ENCODE measurements around the gene SYNDIG1. TPM values are rescaled to one million over a fixed set of nuclear protein-coding genes. Genes with fewer than 3 reads are reported as not detected.

Gene SYNDIG1
- total RNA-seq, 4 donors from 2014 or later: 0.27 to 0.32 TPM; not detected in 2

GRCh38 chr20:24574797-24575196, 105.4 kb downstream of the SYNDIG1 start:
- Histone ChIP-seq H3K27ac (no peak overlapping the region), H3K27me3 (no peaks in the 10 kb centered on the region), H3K9me3 (no peaks in the 10 kb centered on the region), H3K4me3 (no peak overlapping the region), H3K36me3 (no peaks in the 10 kb centered on the region), H3K4me1 (no peaks in the 10 kb centered on the region)
- DNase-seq: no peak
- TF ChIP-seq POLR2AphosphoS5 (IDR thresholded peaks at IDR 0.05) (no peak), CTCF (IDR thresholded peaks at IDR 0.05) (no peak)
- 79 to 97% methylated on average over 3 to 5 of the region's 5 CpGs for WGBS, 2 donors (ENCODE audit: low coverage in 1 of 2)
- in situ Hi-C loops (cut with MboI; ENCODE audit: low pct_ligation_motif_present in 1 of 4, low pct_unique_long_range_greater_than_20kb in 1 of 4, low sequenced_read_pairs in 3 of 4): no loop called here
- intact Hi-C loops (cut with DNase I; ENCODE audit: low total_unique reads): no loop called here

- no peaks in the 10 kb centered on the region for H3K27me3 ChIP-seq
- no peak for DNase-seq
- TF ChIP-seq CTCF (IDR thresholded peaks at IDR 0.05) (no peak), POLR2AphosphoS5 (IDR thresholded peaks at IDR 0.05) (no peak), EP300 (IDR thresholded peaks at IDR 0.05; ENCODE audit: low read depth) (no peak), POLR2A (IDR thresholded peaks at IDR 0.05) (no peak)
- H3K4me3 ChIP-seq: no peak overlapping the region
- no peaks in the 10 kb centered on the region for H3K36me3 ChIP-seq
- H3K9me3 ChIP-seq: no peaks in the 10 kb centered on the region
- no peak overlapping the region for H3K27ac ChIP-seq
- 73 to 80% methylated on average over 2 to 4 of the region's 4 CpGs for WGBS, 2 donors (ENCODE audit: low coverage in 1 of 2)
- in situ Hi-C loops (cut with MboI; ENCODE audit: low pct_ligation_motif_present in 1 of 4, low pct_unique_long_range_greater_than_20kb in 1 of 4, low sequenced_read_pairs in 3 of 4) (no loop called here), intact Hi-C loops (cut with DNase I; ENCODE audit: low total_unique reads) (no loop called here)
- H3K4me1 ChIP-seq: no peaks in the 10 kb centered on the region
Measured at GRCh38 chr20:24575811-24576210, 106.4 kb downstream of the SYNDIG1 start.

- TF ChIP-seq EP300 (IDR thresholded peaks at IDR 0.05; ENCODE audit: low read depth) (no peak), POLR2A (IDR thresholded peaks at IDR 0.05) (no peak)
- no peak overlapping the region for H3K4me3 ChIP-seq
- intact Hi-C loops (cut with DNase I; ENCODE audit: low total_unique reads): no loop called here
- WGBS, 2 donors (ENCODE audit: low coverage in 1 of 2): 0 to 78% methylated on average over 1 to 11 of the region's 11 CpGs
- no peak for DNase-seq
- in situ Hi-C loops (cut with MboI; ENCODE audit: low pct_ligation_motif_present in 1 of 4, low pct_unique_long_range_greater_than_20kb in 1 of 4, low sequenced_read_pairs in 3 of 4): no loop called here
- H3K36me3 ChIP-seq: no peaks in the 10 kb centered on the region
- H3K27me3 ChIP-seq: no peaks in the 10 kb centered on the region
- no peaks in the 10 kb centered on the region for H3K9me3 ChIP-seq
- H3K4me1 ChIP-seq: no peaks in the 10 kb centered on the region
- no peak overlapping the region for H3K27ac ChIP-seq
Measured at GRCh38 chr20:24576447-24576846, 107.0 kb downstream of the SYNDIG1 start.

- Histone ChIP-seq H3K36me3 (no peaks in the 10 kb centered on the region), H3K9me3 (no peaks in the 10 kb centered on the region), H3K4me3 (no peak overlapping the region), H3K4me1 (no peaks in the 10 kb centered on the region), H3K27me3 (no peaks in the 10 kb centered on the region), H3K27ac (no peak overlapping the region)
- intact Hi-C loops (cut with DNase I; ENCODE audit: low total_unique reads) (no loop called here), in situ Hi-C loops (cut with MboI; ENCODE audit: low pct_ligation_motif_present in 1 of 4, low pct_unique_long_range_greater_than_20kb in 1 of 4, low sequenced_read_pairs in 3 of 4) (no loop called here)
- no peak for DNase-seq
- 89% methylated on average over 10 of the region's 10 CpGs; no CpG with 5 or more reads in 1 of the 2 donors for WGBS, 2 donors (ENCODE audit: low coverage in 1 of 2)
- TF ChIP-seq POLR2AphosphoS5 (IDR thresholded peaks at IDR 0.05): no peak
- TF ChIP-seq EP300 (IDR thresholded peaks at IDR 0.05; ENCODE audit: low read depth): no peak
- TF ChIP-seq CTCF (IDR thresholded peaks at IDR 0.05): no peak
- no peak for TF ChIP-seq POLR2A (IDR thresholded peaks at IDR 0.05)
Measured at GRCh38 chr20:24577271-24577909, 108.0 kb downstream of the SYNDIG1 start.

Measured in transverse colon (tissue), 4 donors.